ENCODE results near the gene LRP3.
"Not testable (repeated sequence)": the region's sequence is repeated elsewhere in the genome, so short reads cannot be mapped to it uniquely, and the experiment has no call there.

The LRP3 gene

DNA sequence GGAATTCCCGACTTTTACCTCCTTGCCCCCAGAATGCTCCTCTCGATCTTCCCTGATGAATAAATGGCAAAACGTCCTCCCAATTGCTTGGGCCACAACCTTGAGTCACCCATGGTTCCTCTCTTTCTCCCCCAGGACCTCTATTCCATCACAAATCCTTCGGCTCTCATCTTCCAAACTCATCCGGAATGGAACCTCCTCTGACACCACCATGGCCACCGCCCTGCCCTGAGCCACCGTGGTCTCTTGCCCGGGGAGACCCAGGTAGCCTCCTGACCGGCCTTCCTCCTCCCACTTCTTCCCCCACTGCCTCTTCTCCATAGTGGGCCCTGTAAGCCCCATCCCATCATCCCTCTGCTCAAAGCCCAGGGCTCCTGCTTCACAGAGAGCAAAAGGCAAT lies 26.6 kb downstream of the LRP3 start:
- DNase-seq: no peak

DNA sequence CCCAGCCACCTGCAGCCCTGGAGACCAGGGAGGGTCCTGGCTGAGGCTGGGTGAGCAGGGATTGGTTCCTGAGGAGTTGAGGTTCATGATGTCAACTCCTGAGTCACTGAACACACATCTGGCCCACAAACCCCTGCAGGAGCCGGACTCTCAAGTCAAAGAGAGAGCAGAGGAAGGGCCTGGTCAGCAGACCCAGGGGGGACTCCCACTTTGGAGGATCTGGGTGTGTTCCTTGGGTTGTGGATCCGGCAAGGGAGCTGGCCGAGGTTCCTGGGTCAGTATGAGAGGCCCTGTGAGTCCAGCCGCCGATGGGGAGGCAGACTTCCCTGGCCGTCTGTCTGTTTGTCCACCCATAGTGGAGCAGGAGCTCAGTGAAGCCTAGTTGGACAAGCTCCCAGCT lies 27.5 kb downstream of the LRP3 start:
- no peak for DNase-seq

- not testable (repeated sequence) for DNase-seq
These were observed 28.1 kb downstream of the LRP3 start for GRCh38 chr19:33222255-33222654.

GRCh38 chr19:33224694-33225457 lies 30.7 kb downstream of the LRP3 start:
- DNase-seq: no peak

GRCh38 chr19:33225458-33225926 lies 31.4 kb downstream of the LRP3 start, which contains the start of gene SLC7A10:
SLC7A10 (minus strand) TSS chr19:33225850; CDS start chr19:33225703, 147 bp downstream.
- DNase-seq: no peak

DNA sequence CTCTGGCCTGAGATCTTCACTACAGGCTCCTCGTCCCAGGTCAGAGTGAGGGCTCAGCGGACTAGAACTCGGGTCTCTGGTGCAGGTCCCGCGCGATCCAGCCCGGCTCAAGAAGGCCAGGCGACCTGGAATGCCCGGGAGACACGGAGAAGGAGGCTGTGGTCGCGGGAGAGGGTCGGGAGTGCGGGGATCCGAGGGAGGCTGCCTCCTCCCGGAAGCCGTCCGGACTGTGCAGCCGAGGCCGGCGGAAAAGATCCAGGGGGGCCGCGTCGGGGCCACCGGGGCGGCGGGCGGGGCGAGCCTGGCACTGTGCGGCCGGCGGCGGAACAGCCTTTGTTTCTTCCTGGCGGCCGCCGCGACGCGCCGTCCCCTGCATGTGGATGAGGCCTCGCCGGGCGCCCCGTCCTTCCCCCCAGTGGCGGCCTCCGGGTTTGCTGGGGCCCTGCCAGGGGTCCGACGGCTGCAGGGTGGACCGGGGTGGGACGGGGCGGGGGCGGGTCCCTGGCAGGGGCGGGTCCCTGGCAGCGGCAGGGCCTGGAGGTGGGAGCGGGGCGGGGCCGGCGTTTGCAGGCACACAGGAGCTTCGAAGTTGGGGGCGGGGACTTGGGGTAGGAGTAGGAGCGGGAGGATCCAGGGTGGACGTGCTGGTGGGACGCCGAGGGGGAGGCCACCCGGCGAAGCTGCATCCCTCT lies 32.6 kb downstream of the LRP3 start:
- no peak for DNase-seq

DNA sequence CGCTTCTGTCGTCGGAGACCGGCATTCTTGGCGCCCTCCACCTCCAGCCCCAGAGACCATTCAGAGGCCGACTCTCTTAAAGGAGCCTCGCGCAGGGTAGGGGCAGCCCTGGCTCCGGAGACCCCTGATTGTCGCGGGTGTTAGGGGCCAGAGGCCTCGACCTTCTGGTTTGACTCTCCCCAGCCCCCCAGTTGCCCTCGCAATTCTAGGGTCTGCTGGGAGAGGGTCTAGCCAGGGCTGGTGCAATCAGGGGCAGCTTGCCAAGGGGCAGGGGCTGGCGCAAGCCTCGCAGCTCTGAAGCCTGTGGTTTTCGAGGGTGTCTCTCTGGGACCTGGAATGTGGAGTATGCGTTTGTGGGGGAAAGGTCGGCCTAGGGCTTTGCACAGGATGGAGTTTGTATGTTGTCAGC lies 33.1 kb downstream of the LRP3 start:
- no peak for DNase-seq

DNA sequence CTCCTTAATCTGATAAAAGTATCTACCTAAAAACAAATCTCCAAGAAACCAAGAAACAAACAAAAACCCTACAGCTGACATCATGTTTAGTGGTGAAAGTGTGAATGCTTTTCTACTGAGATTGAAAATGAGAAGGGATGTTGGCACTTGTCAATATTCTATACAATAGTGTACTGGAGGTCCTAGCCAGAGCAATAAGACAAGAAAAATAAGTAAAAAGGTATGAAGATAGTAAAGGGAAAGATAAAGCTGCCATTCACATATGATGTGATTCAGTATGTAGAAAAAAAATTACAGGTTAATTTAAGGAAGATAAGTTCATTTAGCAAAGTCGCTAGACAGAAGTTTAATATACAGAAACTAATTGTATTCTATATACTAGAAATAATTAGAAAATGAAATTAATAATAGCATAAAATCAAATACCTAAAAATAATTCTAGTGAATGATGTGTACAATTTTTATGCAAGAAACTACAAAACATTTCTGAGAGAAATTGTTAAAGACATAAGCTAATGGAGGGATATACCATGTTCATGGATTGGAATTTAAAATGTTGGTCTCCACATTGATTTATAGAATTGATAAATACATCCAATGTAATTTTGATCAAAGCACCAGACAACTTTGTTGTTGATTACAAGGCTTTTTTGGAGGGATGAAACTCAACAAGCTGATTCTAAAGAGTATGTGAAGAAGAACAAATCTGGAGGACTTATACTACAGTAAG lies 33.9 kb downstream of the LRP3 start:
- DNase-seq: no peak

DNA sequence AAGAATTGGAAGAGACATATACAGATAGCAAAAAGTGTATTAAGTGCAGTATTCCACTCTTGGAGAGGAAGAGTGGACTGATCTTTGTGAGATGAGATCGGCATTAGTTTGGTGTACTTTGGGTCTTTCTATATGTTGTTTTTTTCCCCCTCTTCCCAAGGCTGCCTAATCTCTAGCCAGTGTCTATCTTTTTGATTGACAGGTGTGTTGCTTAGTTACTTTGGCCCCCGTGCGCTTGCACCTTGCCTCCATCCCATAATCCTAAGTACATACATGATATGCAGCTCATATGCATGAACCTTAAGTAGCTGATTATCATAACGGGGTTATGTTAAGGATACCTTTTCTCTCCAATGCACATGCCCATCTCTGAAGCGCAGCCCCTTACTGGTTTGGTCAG lies 35.8 kb downstream of the LRP3 start:
- DNase-seq: no peak

- no peak for DNase-seq
These were observed 37.4 kb downstream of the LRP3 start for GRCh38 chr19:33231511-33231910.

- no peak for DNase-seq
These were observed 38.5 kb downstream of the LRP3 start for GRCh38 chr19:33232656-33233055.

DNA sequence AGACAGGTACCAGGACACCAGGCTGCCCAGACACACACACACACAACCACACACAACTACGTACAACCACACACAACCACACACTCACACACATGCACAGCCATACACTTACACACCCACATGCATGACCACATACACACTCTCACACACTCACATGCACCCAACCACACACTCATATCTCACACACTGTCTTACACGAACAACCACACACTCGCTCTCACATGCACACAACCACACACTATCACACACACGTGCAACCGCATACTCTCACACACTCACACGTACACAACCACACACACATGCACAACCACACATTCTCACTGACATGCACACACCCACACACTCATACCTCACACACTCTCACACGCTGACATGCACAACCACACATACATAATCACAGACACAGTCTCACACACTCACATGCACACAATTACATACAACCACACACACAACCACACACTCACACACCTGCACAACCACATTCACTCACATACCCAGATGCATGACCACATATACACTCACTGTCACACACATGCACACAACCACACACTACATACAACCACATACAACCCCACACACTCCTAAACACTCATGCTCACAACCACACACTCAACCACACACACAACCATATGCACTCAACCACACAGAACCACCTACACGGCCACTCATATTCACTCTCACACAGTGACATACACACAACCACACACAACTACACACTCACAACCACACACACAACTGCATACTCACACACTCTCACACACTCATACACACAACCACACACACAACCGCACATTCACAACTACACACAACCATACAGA lies 39.1 kb downstream of the LRP3 start:
- DNase-seq: no peak

- DNase-seq: no peak
These were observed 40.0 kb downstream of the LRP3 start for GRCh38 chr19:33234092-33234491.

DNA sequence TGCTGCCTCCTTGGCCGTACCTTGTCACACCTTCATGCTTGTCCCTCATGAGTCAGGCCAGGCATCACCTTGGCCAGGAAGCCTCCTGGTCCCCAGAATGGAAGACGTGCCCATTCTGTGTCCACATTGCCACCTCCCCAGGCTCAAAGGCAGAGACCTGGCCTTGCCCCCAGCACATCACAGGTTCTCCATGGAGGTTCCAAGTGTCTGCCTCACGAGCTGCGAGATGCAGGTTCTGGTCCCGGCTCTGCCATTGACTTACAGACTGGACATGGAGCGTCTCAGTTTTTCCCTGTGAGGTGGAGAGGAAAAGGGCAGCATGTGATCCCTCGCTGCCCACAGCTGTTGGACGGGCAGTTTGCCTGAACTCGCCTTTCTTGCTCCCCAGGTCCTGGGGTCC lies 40.6 kb downstream of the LRP3 start:
- no peak for DNase-seq

GRCh38 chr19:33235269-33235995 lies 41.3 kb downstream of the LRP3 start:
- peak; percentile 61 for DNase-seq

- no peak for DNase-seq
These were observed 41.8 kb downstream of the LRP3 start for GRCh38 chr19:33235996-33236350.

DNA sequence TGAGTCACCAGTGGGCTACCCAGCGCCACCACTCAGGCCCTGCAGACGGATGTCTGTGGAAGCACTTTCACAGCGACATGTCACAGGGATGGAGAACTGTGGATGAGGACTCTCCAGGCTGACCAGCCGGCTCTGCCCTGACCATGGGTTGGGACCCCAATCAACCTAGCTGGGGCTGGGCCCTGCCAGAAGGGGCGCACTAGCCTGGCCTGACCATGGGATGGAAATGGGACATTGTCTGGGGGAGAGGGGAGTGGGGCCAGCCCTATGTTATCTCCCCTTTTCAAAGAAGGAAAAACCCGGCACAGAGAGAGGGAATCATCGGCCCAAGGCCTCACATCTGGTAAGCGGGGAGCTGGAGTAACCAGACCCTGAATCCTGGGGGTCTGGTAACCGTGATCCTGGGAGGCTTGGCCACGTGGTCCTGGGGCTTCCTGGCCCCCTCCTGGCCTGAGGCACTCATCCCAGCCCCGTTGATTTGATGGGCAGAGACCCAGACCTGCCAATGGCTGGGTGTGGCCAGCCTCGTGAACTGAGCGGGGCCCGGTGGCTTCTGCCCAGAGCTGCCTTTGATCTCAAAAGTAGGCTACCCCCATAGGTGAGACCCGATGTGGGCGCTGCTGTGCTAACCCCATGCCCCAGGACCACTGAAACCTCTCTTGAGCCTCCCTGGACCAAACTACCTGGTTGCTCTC lies 42.7 kb downstream of the LRP3 start:
- no peak for DNase-seq

- no peak for DNase-seq
These were observed 44.5 kb downstream of the LRP3 start for GRCh38 chr19:33238481-33239149.

GRCh38 chr19:33239223-33239975 lies 45.3 kb downstream of the LRP3 start:
- no peak for DNase-seq

DNA sequence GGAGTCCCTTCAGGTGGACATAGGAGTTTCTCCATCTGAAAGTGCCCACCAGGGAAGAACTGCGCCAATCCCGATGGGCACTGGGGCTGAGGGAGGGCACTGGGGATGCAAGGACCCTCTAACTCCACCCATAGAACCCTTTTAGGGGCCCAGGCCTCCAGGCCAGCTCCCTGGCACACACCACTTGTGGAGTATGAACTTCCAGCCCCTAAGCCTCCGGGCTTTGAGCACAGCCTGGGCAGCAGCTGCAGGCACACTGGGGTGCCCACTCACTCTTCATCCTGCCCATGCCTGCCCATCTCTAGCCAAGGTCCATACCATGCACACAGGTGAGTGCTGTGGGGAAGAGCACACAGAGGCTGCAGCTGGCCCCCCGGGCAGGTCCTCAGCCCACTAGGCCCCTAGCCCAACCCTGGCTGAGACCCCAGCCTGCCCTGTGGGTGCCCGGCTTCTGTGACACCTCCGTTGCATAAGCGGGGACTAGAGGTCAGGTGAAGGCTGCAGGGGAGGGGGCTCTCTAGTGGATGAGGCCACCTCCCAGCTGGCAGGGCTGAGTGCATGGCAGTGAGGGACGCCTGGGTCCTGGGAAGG lies 46.1 kb downstream of the LRP3 start:
- DNase-seq: no peak

Measured in CD4-positive, alpha-beta T cell treated with Interferon gamma for 1 hour (primary cell).